Testis (tissue), 2 donors: ENCODE results near the gene ARHGEF10L.

Source experiments
- CTCF ChIP-seq, 3 experiments: fragments of 450-650 bp in 2 of 3; fragments of 200-600 bp in 1 of 3; sonication (generic) in 1 of 3; IDR thresholded peaks; one replicate each; pipeline ENCODE4 v1.5.1; 2016 to 2019; ENCODE audit warnings: antibody characterized with exemption in 3 of 3, mild to moderate bottlenecking in 2 of 3, moderate library complexity in 1 of 3
- POLR2A ChIP-seq: fragments of 450-650 bp; IDR thresholded peaks from one replicate; pipeline ENCODE4 v1.6.1; 2017; ENCODE audit warnings: antibody characterized with exemption, mild to moderate bottlenecking, moderate library complexity

DNA sequence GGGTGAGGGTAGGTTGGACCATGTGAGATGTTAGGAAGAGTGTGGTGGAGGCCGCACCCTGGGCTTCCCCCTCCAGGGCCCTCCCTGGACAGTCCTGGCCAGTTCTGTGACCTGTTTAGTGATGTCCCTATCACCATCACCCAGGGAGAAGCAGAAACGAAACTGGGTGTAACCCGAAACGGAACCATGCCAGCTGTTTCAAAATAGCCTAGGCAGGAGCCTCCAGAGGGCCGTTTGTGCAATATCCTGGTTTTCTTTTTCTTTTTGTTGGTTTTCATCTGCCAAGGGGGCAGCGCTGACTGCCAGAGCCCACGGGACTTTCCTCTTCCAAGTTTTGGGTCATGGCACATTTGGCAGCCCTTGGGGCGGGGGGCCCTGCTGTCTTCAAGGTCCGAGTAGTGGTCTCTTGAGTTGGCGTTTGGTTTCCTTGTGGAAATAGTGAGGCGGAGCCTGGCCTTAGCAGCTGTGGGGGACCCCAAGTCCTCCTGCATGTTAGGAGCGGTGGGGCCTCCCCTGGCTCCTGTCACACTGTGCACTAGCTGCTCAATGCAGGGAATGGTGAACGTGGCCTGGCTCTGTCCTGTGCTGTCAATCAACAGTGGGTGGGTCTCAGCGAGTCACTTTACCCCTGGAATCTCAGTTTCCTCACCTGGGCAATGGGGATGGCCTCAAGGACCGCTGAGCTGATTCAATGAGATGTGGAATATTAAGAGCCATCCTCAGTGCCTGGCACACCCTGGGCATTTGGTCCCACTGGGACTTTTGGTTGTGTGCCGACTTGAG lies 90.7 kb downstream of the ARHGEF10L start:
- TF ChIP-seq CTCF (IDR thresholded peaks at IDR 0.05) (no peak), POLR2A (no peak)
